ENCODE measurements around the gene DDX6. TPM values are rescaled to one million over a fixed set of nuclear protein-coding genes. Genes with fewer than 3 reads are reported as not detected.

Gene DDX6
- total and polyA plus RNA-seq, 10 of the 15 experiments (the other 5 are each of a cell fraction or from before 2014, with no cell fraction given) = 6.6 to 119 (median 48.8) TPM

- Histone ChIP-seq H3K9ac (ENCODE audit: control insufficient read depth, insufficient read depth, low read length) (peak overlapping the region; percentile 27; the same call in 1 of the 2 replicates), H4K20me1 (ENCODE audit: control insufficient read depth, insufficient read depth) (no peaks in the 10 kb centered on the region; the same call in 1 of the 2 replicates), H3K4me1 (ENCODE audit: control insufficient read depth, insufficient read depth, low read length) (peaks cover 5% of the 10 kb centered on the region; the same call in 1 of the 2 replicates), H3K79me2 (ENCODE audit: control insufficient read depth, insufficient read depth, low read length) (peaks cover 95% of the 10 kb centered on the region), H3K4me2 (ENCODE audit: control insufficient read depth, insufficient read depth) (peak overlapping the region; percentile 67), H3K27ac (ENCODE audit: control insufficient read depth, insufficient read depth) (0 out of 2 replicates have a peak overlapping the region, but pooled peaks have one; percentile 19), H3K27me3 (replicated peaks in 1 of 2; ENCODE audit: control insufficient read depth in 2 of 2, insufficient read depth in 2 of 2, low read length in 1 of 2) (no peaks in the 10 kb centered on the region), H2AFZ (ENCODE audit: control insufficient read depth, low read depth, low read length) (no peak overlapping the region), H3K9me3 (replicated peaks; ENCODE audit: control insufficient read depth, insufficient read depth, low read length) (no peaks in the 10 kb centered on the region), H3K36me3 (ENCODE audit: control insufficient read depth in 2 of 2, insufficient read depth in 2 of 2, low read length in 1 of 2) (peaks cover 0 to 3% of the 10 kb centered on the region in 2 experiments; a peak in 2 of 4 replicates), H3K4me3 (peak overlapping the region; percentile 60)
- ChIA-PET POLR2A (interaction anchor here (0.8 to 1.0 kb wide), 4 partner anchors 16 to 231 kb away, joined by 3 read pairs; partner anchors contain the start of gene RPS25), CTCF (interaction anchor here (1.0 to 8.1 kb wide), 7 partner anchors 14 to 143 kb away, joined by 4 to 68 read pairs (median 7); partner anchors contain the start of gene CXCR5), SMC1A (ENCODE audit: uncharacterized antibody, unreplicated experiment) (interaction anchor here (0.9 to 9.7 kb wide), 10 partner anchors 14 to 142 kb away, joined by 3 to 130 read pairs (median 6); no protein-coding TSS in a partner anchor), RAD21 (ENCODE audit: unreplicated experiment) (interaction anchor here (0.9 to 1.1 kb wide), 4 partner anchors 83 to 138 kb away, joined by 3 to 4 read pairs (median 4); partner anchors contain the start of gene CXCR5)
- 2% methylated on average over 2 of the region's 2 CpGs for WGBS (ENCODE audit: insufficient coverage, insufficient replicate concordance, low lambda C conversion rate, missing lambda C conversion rate)
- ATAC-seq (no peak), DNase-seq (ENCODE audit: low read depth, low spot score) (no peak), FAIRE-seq (no peak)
- BruUV-seq (replicated peaks) = no TSS peak
- in situ Hi-C loops (cut with MboI) (no loop called here), intact Hi-C loops (cut with micrococcal nuclease; ENCODE audit: unreplicated experiment) (loop anchor here (5.0 kb wide), 1 partner anchor 89 kb away; no protein-coding TSS in a partner anchor)
- TF ChIP-seq EZH2 (IDR thresholded peaks at IDR 0.05; ENCODE audit: borderline replicate concordance, control insufficient read depth, low read depth, low read length) (no peak), MEF2A (IDR thresholded peaks at IDR 0.05; ENCODE audit: insufficient read depth, low read depth, low read length) (no peak), MYB (IDR thresholded peaks at IDR 0.05; ENCODE audit: borderline replicate concordance, low read depth, low read length) (no peak)
Observed at GRCh38 chr11:118786657-118787056, 4.3 kb downstream of the DDX6 start.

GRCh38 chr11:118785362-118785761 is 5.6 kb downstream of the DDX6 start:
- no peak overlapping the region for H3K27ac ChIP-seq (ENCODE audit: control insufficient read depth, insufficient read depth)
- no peak for DNase-seq (ENCODE audit: low read depth, low spot score)
- WGBS (ENCODE audit: insufficient coverage, insufficient replicate concordance, low lambda C conversion rate, missing lambda C conversion rate) = 0% methylated on average over 3 of the region's 3 CpGs

More at GRCh38 chr11:118785362-118785761, 5.6 kb downstream of the DDX6 start:
- FAIRE-seq (no peak), ATAC-seq (no peak)
- no peak overlapping the region for H3K9ac ChIP-seq (ENCODE audit: control insufficient read depth, insufficient read depth, low read length)
- in situ Hi-C loops (cut with MboI) = no loop called here
- H3K9me3 ChIP-seq (replicated peaks; ENCODE audit: control insufficient read depth, insufficient read depth, low read length) = no peaks in the 10 kb centered on the region
- intact Hi-C loops (cut with micrococcal nuclease; ENCODE audit: unreplicated experiment) = loop anchor here (5.0 kb wide), 1 partner anchor 88 kb away; no protein-coding TSS in a partner anchor
- H3K4me3 ChIP-seq = peak overlapping the region; percentile 60; the same call in 1 of the 2 replicates
- peaks cover 89% of the 10 kb centered on the region for H3K79me2 ChIP-seq (ENCODE audit: control insufficient read depth, insufficient read depth, low read length)
- no peaks in the 10 kb centered on the region for H3K27me3 ChIP-seq (replicated peaks in 1 of 2; ENCODE audit: control insufficient read depth in 2 of 2, insufficient read depth in 2 of 2, low read length in 1 of 2)
- no peaks in the 10 kb centered on the region; the same call in 1 of the 2 replicates for H4K20me1 ChIP-seq (ENCODE audit: control insufficient read depth, insufficient read depth)
- peaks cover 5% of the 10 kb centered on the region; the same call in 1 of the 2 replicates for H3K4me1 ChIP-seq (ENCODE audit: control insufficient read depth, insufficient read depth, low read length)
- H2AFZ ChIP-seq (ENCODE audit: control insufficient read depth, low read depth, low read length) = no peak overlapping the region
- ChIA-PET POLR2A (interaction anchor here (0.6 to 2.4 kb wide), 5 partner anchors 14 to 233 kb away, joined by 3 to 12 read pairs (median 5); partner anchors contain the start of gene RPS25), SMC1A (ENCODE audit: uncharacterized antibody, unreplicated experiment) (interaction anchor here (0.7 to 9.7 kb wide), 10 partner anchors 13 to 143 kb away, joined by 3 to 130 read pairs (median 4); no protein-coding TSS in a partner anchor), RAD21 (ENCODE audit: unreplicated experiment) (interaction anchor here (0.9 to 2.1 kb wide), 6 partner anchors 34 to 110 kb away, joined by 3 to 6 read pairs (median 4); no protein-coding TSS in a partner anchor), CTCF (interaction anchor here (0.9 to 8.1 kb wide), 8 partner anchors 12 to 98 kb away, joined by 3 to 62 read pairs (median 4); partner anchors contain the start of gene CXCR5)
- BruUV-seq (replicated peaks) = no TSS peak
- peaks cover 0 to 7% of the 10 kb centered on the region in 2 experiments; a peak in 3 of 4 replicates for H3K36me3 ChIP-seq (ENCODE audit: control insufficient read depth in 2 of 2, insufficient read depth in 2 of 2, low read length in 1 of 2)
- TF ChIP-seq MEF2B (IDR thresholded peaks at IDR 0.05; ENCODE audit: partially characterized antibody, poor library complexity, severe bottlenecking) = no peak
- 0 out of 2 replicates have a peak, but pooled peaks have one; percentile 4 for TF ChIP-seq PML (IDR thresholded peaks at IDR 0.05; ENCODE audit: low read length)
- peak overlapping the region; percentile 67 for H3K4me2 ChIP-seq (ENCODE audit: control insufficient read depth, insufficient read depth)
